ENCODE measurements around the gene RXRB. TPM values are rescaled to one million over a fixed set of nuclear protein-coding genes. Genes with fewer than 3 reads are reported as not detected.

The RXRB gene
- total RNA-seq, 1 donor from 2014 or later = 21.6 TPM

DNA sequence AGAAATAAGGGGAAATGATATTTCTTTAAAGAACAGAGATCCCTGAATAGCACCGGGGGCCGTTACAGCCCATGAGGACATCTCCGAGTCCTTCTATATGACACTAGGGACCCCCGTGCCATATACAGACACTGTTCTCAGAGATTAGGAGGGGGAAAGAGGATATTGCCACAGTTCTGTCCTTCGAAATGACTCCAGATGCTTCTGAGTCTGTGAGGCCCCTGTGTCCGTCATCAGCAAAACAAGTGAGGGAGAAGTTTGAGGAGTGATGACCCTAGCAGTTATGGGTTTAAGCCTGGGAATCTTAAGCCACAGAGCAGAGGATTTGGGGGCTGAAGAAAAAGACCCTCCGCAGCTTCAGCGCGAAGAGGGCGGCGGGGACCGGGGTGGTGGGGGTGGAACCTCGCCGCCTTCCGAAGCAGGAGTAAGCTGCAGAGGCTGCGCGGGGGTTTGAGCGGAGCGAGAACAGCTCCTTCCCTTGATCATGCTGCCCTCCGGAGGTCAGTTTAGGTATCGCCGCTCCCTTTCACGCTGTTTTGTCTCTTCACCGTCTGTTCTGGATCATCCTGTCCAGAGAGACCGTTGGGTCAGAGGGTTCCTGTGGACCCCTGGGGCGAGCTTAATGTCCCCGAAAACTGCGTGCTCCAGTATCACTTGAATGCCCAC lies 47.6 kb upstream of the RXRB start:
- Histone ChIP-seq H3K27me3 (no peaks in the 10 kb centered on the region), H3K4me3 (peak overlapping the region; percentile 69), H3K9me3 (no peaks in the 10 kb centered on the region), H3K36me3 (peaks cover 0 to 7% of the 10 kb centered on the region in 2 donors), H3K27ac (peak overlapping the region; percentile 90 to 93), H3K4me1 (peaks cover 4 to 23% of the 10 kb centered on the region in 2 donors)
- DNase-seq (ENCODE audit: low spot score in 2 of 2) = peak; percentile 59 to 93
- intact Hi-C loops (cut with DNase I) = loop anchor here (1.0 to 5.0 kb wide), 6 partner anchors 87 to 406 kb away; partner anchors contain the start of gene PSMB8
- TF ChIP-seq, protein P1, sequence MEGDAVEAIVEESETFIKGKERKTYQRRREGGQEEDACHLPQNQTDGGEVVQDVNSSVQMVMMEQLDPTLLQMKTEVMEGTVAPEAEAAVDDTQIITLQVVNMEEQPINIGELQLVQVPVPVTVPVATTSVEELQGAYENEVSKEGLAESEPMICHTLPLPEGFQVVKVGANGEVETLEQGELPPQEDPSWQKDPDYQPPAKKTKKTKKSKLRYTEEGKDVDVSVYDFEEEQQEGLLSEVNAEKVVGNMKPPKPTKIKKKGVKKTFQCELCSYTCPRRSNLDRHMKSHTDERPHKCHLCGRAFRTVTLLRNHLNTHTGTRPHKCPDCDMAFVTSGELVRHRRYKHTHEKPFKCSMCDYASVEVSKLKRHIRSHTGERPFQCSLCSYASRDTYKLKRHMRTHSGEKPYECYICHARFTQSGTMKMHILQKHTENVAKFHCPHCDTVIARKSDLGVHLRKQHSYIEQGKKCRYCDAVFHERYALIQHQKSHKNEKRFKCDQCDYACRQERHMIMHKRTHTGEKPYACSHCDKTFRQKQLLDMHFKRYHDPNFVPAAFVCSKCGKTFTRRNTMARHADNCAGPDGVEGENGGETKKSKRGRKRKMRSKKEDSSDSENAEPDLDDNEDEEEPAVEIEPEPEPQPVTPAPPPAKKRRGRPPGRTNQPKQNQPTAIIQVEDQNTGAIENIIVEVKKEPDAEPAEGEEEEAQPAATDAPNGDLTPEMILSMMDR (IDR thresholded peaks at IDR 0.05) = peak; percentile 93 to 99 (median 95)

DNA sequence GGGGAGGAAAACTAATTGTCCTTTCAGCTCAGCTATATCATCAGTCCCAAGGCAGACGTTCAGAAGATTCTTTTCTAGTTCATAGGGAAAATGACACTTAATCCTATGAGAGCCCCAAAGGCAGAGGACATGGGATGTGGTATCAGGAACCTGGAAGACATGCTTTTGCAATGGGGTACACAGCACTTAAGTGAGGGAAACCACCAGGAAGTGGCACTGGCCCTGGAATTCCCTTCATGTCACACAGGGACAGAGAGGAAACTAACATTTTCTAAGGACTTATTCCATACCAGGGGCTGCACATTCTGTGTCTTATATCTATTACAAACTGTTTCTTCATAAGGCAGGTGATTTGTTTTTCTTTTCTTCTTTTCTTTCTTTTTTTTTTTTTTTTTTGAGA lies 43.0 kb upstream of the RXRB start:
- Histone ChIP-seq H3K4me3 (no peak overlapping the region), H3K27ac (no peak overlapping the region), H3K4me1 (peaks cover 0 to 5% of the 10 kb centered on the region in 2 donors), H3K36me3 (no peaks in the 10 kb centered on the region), H3K27me3 (no peaks in the 10 kb centered on the region), H3K9me3 (no peaks in the 10 kb centered on the region)
- TF ChIP-seq, protein P1 (IDR thresholded peaks at IDR 0.05) = no peak
- intact Hi-C loops (cut with DNase I) = no loop called here
- DNase-seq (ENCODE audit: low spot score in 2 of 2) = no peak

DNA sequence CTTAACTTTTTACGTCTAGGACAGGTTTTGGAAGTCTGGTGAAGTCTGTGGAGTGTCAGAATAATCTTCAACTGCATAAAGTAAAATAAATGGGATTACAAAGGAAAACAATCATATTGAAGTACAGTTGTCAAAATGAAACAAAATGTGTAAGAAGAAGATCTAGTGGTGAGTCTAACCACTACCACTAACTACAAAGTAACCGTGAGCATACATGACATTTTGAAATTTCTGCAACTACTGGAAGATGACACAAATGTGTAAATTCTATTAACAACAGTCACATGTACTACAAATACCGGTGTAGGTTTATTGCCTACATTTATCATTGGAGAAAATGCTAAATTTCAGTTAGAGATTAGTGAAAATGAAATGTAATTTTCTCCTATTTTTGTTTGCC lies 41.5 kb upstream of the RXRB start:
- Histone ChIP-seq H3K27ac (no peak overlapping the region), H3K9me3 (no peaks in the 10 kb centered on the region), H3K4me1 (no peaks in the 10 kb centered on the region), H3K36me3 (no peaks in the 10 kb centered on the region), H3K4me3 (no peak overlapping the region), H3K27me3 (no peaks in the 10 kb centered on the region)
- TF ChIP-seq, protein P1 (IDR thresholded peaks at IDR 0.05) = no peak
- intact Hi-C loops (cut with DNase I) = no loop called here
- DNase-seq (ENCODE audit: low spot score in 2 of 2) = no peak

DNA sequence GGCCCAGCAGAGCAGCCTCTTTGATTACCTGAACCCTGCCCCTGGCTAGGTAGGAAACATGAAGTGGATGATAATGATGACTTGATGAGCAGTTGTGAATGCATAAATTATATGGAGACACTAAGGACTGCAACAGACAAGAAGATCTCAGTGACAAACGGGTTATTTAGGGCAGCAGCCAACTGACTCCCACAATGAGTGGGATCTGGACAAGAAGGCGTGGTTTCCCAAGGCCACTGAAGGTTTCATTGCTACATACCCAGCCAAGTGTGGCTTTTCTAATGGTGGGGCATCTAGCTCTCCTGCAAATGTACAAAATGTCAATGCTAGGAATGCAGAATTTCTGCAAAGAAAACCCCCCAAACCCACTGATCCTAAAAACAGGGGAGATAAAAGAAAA lies 37.3 kb upstream of the RXRB start:
- Histone ChIP-seq H3K36me3 (no peaks in the 10 kb centered on the region), H3K9me3 (no peaks in the 10 kb centered on the region), H3K4me3 (no peak overlapping the region), H3K27me3 (no peaks in the 10 kb centered on the region), H3K27ac (no peak overlapping the region), H3K4me1 (no peaks in the 10 kb centered on the region)
- TF ChIP-seq, protein P1 (IDR thresholded peaks at IDR 0.05) = no peak
- intact Hi-C loops (cut with DNase I) = no loop called here
- DNase-seq (ENCODE audit: low spot score in 2 of 2) = no peak

DNA sequence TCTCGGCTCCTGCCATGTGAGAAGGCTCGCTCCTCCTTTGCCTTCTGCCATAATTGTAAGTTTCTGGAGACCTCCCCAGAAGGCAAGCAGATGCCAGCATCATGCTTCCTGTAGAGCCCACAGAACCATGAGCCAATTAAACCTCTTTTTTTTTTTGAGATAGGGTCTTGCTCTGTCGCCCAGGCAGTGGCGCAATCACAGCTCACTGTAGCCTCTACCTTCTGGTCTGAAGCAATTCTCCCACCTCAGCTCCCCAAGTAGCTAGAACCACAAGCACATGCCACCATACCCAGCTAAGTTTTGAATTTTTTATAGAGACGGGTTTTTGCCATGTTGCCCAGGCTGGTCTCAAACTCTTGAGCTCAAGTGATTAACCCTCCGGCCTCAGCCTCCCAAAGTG lies 36.4 kb upstream of the RXRB start:
- no peaks in the 10 kb centered on the region for H3K9me3 ChIP-seq
- no peak for DNase-seq (ENCODE audit: low spot score in 2 of 2)

More for the DNA sequence above, 36.4 kb upstream of the RXRB start:
- no peak overlapping the region for H3K27ac ChIP-seq
- TF ChIP-seq, protein P1 (IDR thresholded peaks at IDR 0.05) = no peak
- intact Hi-C loops (cut with DNase I) = no loop called here
- H3K4me1 ChIP-seq = no peaks in the 10 kb centered on the region
- H3K4me3 ChIP-seq = no peak overlapping the region
- no peaks in the 10 kb centered on the region for H3K27me3 ChIP-seq
- no peaks in the 10 kb centered on the region for H3K36me3 ChIP-seq
